ENCODE results near the gene RAB37.

RAB37 gene

DNA sequence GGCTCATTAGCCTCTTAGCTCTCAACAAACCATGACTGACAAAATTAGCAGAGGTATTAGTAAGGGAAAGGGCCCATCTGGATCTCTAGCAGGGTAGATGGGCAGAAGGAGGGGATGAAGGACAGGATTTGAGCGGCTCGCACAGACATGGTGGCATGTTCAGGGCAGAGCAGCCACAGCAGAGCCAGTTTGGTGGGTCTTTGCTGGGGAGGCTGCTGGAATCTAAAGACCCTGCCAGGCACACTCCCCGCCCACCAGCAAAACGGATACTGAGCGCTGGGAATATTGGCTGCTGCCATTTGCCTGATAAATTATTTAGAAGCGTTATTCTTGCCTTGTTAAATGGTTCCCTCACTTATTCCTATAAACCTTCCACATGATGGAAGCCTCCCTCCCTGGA, 59.8 kb downstream of the RAB37 start:
- H3K9ac ChIP-seq (ENCODE audit: low read depth, low read length) = no peak overlapping the region
- H3K9me3 ChIP-seq (ENCODE audit: control insufficient read depth, insufficient read depth, low read length) = no peaks in the 10 kb centered on the region
- peaks cover 6% of the 10 kb centered on the region; the same call in 1 of the 2 replicates for H3K36me3 ChIP-seq (ENCODE audit: insufficient read depth, low read length)
- no peaks in the 10 kb centered on the region for H3K4me1 ChIP-seq (ENCODE audit: insufficient read depth, low read length)

Measured in ES-I3 (cell line).